Mammary epithelial cell (primary cell): ENCODE results near the gene DPH3.

Source experiments
- EZH2 ChIP-seq: IDR thresholded peaks from 2 replicates; pipeline ENCODE4 v1.6.1; 2012; ENCODE audit warnings: low read length, inconsistent platforms, borderline replicate concordance
- TF ChIP-seq, protein P1 (sequence below), 2 donors: IDR thresholded peaks in 1 of 2; conservative IDR thresholded peaks in 1 of 2; 2 replicates each; pipeline ENCODE4 v1.5.1; 2011 to 2012; ENCODE audit warnings: inconsistent platforms in 2 of 2, low read length in 2 of 2, mild to moderate bottlenecking in 2 of 2, control low read depth in 1 of 2, low read depth in 1 of 2; ENCODE audit not compliant: insufficient read depth in 1 of 2; ENCODE audit errors: extremely low read depth in 1 of 2

DNA sequence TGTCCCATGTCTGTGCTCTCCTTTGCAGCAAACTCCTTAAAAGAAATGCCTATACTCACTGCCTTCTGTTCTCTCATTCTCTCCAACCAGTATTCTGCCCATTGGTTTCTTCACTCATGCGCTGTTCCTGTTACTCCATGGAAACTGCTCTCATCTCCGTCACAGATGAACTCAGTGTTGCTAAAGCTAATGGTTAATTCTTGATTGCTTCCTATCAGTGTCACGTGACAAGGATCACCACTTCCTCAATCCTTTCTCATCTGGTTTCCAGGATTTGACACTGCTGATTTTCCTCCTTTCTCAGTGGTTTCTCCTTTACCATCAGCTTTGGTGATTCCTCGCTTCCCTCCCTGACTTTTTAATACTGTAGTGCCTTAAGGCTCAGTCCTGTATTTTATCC is 2.6 kb downstream of the DPH3 start:
- TF ChIP-seq, protein P1, sequence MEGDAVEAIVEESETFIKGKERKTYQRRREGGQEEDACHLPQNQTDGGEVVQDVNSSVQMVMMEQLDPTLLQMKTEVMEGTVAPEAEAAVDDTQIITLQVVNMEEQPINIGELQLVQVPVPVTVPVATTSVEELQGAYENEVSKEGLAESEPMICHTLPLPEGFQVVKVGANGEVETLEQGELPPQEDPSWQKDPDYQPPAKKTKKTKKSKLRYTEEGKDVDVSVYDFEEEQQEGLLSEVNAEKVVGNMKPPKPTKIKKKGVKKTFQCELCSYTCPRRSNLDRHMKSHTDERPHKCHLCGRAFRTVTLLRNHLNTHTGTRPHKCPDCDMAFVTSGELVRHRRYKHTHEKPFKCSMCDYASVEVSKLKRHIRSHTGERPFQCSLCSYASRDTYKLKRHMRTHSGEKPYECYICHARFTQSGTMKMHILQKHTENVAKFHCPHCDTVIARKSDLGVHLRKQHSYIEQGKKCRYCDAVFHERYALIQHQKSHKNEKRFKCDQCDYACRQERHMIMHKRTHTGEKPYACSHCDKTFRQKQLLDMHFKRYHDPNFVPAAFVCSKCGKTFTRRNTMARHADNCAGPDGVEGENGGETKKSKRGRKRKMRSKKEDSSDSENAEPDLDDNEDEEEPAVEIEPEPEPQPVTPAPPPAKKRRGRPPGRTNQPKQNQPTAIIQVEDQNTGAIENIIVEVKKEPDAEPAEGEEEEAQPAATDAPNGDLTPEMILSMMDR (conservative IDR thresholded peaks at IDR 0.05 in 1 of 2, IDR thresholded peaks at IDR 0.05 in 1 of 2; ENCODE audit: extremely low read depth in 1 of 2, insufficient read depth in 1 of 2, low read depth in 1 of 2, low read length in 2 of 2), result no peak
- no peak for TF ChIP-seq EZH2
